Measurements from ENCODE around the gene USP48.

GRCh38 chr1:21701401-21701800 is 81.5 kb downstream of the USP48 start:
- TF ChIP-seq CTCF (IDR thresholded peaks at IDR 0.05 in 8 of 11, conservative IDR thresholded peaks at IDR 0.05 in 3 of 11), result no peak
- TF ChIP-seq POLR2A (IDR thresholded peaks at IDR 0.05), result no peak
- TF ChIP-seq POLR2AphosphoS5 (IDR thresholded peaks at IDR 0.05), result no peak

All from spleen (tissue), 7 donors.